GM12878 (cell line): ENCODE data around the gene ATP2B1.

Experiments used
- CBX5 ChIP-seq: sonication (generic); IDR thresholded peaks from 2 replicates; pipeline ENCODE4 v1.6.1; 2016; ENCODE audit warnings: low read depth, moderate library complexity, mild to moderate bottlenecking, inconsistent platforms
- CHD4 ChIP-seq: fragments of 200-600 bp; sonication (generic); IDR thresholded peaks from 2 replicates; pipeline ENCODE4 v1.6.1; 2016; ENCODE audit warnings: mild to moderate bottlenecking
- CREB1 ChIP-seq: IDR thresholded peaks from 2 replicates; pipeline ENCODE4 v1.6.1; 2012; ENCODE audit warnings: low read depth, mild to moderate bottlenecking, inconsistent platforms
- RB1 ChIP-seq: fragments of 450-650 bp; formaldehyde crosslinking; IDR thresholded peaks from 2 replicates; pipeline ENCODE4 v1.6.1; 2017; ENCODE audit warnings: mild to moderate bottlenecking, borderline replicate concordance
- TARDBP ChIP-seq: IDR thresholded peaks from 2 replicates; pipeline ENCODE4 v1.6.1; 2016; ENCODE audit warnings: borderline replicate concordance
- TF ChIP-seq, protein P1 (sequence below), 3 experiments: IDR thresholded peaks in 2 of 3; conservative IDR thresholded peaks in 1 of 3; 2 replicates each; pipeline ENCODE4 v1.5.1; 2011; ENCODE audit warnings: low read depth in 3 of 3, low read length in 3 of 3, mild to moderate bottlenecking in 3 of 3, control low read depth in 2 of 3, moderate library complexity in 2 of 3, inconsistent platforms in 1 of 3, mixed read lengths in 1 of 3; ENCODE audit not compliant: control insufficient read depth in 2 of 3, insufficient read depth in 1 of 3; ENCODE audit errors: extremely low read depth in 1 of 3
- TF ChIP-seq, protein P2 (sequence below): IDR thresholded peaks from 2 replicates; pipeline ENCODE4 v1.6.1; 2011; ENCODE audit warnings: borderline replicate concordance, low read depth, mild to moderate bottlenecking, moderate library complexity, low read length; ENCODE audit not compliant: insufficient read depth, poor library complexity, severe bottlenecking

DNA sequence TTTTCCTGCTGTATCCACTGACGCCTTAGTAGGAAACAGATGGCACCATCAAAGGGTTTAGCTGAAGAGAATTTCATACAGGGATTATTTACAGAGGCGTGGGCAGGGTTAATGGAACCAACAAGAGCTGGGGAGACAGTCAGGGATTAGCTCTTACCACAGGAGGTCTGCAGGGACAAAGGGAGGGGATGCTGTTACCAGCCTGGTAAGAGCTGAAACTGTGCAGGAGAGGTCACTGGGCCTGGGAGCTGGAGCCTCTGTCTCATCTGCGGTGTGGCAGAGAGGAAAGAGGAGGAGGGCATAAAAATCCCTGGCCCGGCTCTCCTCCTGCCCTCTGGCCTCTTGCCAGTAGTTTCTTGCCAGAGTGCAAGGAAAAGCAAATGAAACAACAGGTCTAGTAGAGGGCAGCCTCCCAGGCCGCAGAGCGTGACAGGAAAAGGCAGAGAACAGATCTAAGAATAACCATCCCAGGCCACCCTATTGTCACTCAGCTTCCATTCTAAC is 163.9 kb downstream of the ATP2B1 start:
- TF ChIP-seq CBX5 (no peak), RB1 (no peak), TARDBP (no peak), CREB1 (no peak), CHD4 (no peak)
- TF ChIP-seq, protein P1, sequence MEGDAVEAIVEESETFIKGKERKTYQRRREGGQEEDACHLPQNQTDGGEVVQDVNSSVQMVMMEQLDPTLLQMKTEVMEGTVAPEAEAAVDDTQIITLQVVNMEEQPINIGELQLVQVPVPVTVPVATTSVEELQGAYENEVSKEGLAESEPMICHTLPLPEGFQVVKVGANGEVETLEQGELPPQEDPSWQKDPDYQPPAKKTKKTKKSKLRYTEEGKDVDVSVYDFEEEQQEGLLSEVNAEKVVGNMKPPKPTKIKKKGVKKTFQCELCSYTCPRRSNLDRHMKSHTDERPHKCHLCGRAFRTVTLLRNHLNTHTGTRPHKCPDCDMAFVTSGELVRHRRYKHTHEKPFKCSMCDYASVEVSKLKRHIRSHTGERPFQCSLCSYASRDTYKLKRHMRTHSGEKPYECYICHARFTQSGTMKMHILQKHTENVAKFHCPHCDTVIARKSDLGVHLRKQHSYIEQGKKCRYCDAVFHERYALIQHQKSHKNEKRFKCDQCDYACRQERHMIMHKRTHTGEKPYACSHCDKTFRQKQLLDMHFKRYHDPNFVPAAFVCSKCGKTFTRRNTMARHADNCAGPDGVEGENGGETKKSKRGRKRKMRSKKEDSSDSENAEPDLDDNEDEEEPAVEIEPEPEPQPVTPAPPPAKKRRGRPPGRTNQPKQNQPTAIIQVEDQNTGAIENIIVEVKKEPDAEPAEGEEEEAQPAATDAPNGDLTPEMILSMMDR (IDR thresholded peaks at IDR 0.05 in 2 of 3, conservative IDR thresholded peaks at IDR 0.05 in 1 of 3; ENCODE audit: control insufficient read depth in 2 of 3, extremely low read depth in 1 of 3, insufficient read depth in 1 of 3, low read depth in 3 of 3, low read length in 3 of 3): no peak
- TF ChIP-seq, protein P2, sequence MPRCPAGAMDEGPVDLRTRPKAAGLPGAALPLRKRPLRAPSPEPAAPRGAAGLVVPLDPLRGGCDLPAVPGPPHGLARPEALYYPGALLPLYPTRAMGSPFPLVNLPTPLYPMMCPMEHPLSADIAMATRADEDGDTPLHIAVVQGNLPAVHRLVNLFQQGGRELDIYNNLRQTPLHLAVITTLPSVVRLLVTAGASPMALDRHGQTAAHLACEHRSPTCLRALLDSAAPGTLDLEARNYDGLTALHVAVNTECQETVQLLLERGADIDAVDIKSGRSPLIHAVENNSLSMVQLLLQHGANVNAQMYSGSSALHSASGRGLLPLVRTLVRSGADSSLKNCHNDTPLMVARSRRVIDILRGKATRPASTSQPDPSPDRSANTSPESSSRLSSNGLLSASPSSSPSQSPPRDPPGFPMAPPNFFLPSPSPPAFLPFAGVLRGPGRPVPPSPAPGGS: no peak
